OCI-M2 (cell line): ENCODE results near the gene ITPKC.
A peak's percentile ranks its signal among the peaks of the same experiment; 100 is the strongest.
"Not testable (repeated sequence)": the region's sequence is repeated elsewhere in the genome, so short reads cannot be mapped to it uniquely, and the experiment has no call there.

Experiments used
- DNase-seq: peaks from one replicate; lab custom pipeline; 2025; ENCODE audit not compliant: unreplicated experiment; lab: John Stamatoyannopoulos, UW

Gene ITPKC

DNA sequence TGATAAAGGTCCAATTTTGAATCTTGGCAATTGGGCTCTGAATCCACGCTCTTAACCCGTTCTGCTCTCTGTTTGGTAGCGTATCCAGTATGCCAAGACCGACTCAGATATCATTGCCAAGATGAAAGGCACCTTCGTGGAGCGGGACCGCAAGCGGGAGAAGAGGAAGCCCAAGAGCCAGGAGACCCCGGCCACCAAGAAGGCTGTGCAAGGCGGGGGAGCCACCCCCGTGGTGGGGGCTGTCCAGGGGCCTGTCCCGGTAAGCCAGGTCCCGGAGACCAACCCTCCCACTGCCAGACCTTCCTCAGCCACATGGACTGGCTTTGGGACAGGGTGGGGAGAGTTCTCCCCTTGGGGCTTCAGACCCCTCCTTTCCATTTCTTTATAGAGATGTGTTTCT lies 42.4 kb downstream of the ITPKC start:
- DNase-seq = no peak

DNA sequence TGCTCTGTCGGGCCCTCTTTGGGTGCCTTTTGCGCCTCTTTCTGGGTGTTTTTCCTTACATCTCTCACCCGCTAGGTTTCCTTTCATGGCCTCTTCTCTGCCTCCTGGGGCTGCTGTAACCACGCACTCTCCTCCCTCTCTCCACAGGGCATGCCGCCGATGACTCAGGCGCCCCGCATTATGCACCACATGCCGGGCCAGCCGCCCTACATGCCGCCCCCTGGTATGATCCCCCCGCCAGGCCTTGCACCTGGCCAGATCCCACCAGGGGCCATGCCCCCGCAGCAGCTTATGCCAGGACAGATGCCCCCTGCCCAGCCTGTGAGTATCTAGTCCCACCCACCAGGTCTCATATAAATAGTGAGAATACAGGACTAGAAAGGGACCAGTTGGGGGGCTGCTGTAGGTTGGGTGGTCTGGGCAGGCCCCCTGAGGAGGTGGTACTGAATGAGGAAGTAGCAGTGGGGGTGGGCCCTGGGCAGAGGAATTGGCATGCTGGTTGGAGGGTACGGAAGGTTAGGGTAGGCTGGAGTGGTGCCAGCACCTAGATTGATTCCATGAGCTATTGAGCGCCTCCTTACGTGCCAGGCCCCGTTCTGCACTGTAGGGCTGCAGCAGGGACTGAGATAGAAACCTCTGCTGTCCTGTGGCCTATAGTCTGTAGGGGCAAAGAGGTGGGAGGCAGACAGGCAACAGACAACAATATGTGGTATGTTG lies 46.0 kb downstream of the ITPKC start:
- DNase-seq = no peak

DNA sequence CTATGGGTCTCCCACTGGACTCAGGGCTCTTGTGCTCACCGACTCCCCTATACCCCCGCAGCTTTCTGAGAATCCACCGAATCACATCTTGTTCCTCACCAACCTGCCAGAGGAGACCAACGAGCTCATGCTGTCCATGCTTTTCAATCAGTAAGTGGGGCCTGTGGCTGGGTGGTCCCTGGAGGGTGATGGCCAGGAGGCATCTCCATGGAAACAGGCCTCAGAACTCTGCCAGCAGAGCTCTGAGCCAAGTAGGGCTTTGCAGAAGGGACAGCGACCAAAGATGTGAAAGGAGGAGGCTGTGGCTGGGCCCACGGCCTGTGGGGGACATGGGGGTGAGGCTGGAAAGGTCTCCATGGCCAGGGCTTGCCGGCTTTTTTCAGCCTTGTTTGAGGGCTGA lies 46.6 kb downstream of the ITPKC start:
- DNase-seq = no peak

GRCh38 chr19:40763963-40764362 lies 47.1 kb downstream of the ITPKC start:
- DNase-seq = no peak

GRCh38 chr19:40766385-40766784 lies 49.5 kb downstream of the ITPKC start:
- not testable (repeated sequence) for DNase-seq

GRCh38 chr19:40768869-40769268 lies 52.0 kb downstream of the ITPKC start:
- no peak for DNase-seq

DNA sequence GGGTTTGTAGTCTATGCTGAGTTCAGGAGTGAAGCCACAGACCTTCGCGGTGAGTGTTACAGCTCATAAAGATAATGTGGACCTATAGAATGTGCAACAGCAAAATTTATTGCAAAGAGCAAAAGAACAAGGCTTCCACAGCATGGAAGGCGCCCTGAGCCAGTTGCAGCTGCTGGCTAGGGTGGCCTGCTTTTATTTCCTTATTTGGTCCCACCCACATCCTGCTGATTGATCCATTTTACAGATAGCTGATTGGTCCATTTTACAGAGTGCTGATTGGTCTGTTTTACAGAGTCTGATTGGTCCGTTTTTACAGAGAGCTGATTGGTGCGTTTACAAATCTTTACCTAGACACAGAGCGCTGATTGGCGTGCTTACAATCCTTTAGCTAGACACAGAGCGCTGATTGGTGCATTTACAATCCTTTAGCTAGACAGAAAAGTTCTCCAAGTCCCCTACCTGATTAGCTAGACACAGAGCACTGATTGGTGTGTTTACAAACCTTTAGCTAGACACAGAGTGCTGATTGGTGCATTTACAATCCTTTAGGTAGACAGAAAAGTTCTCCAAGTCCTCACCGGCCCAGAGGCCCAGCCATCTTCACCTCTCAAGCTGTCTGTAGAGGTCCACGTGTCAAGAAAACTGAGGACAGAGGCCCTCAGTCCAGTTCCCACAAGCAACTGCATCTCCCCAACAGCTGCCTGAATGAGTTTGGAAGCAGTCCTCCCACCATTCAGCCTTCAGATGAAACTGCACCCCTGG lies 54.4 kb downstream of the ITPKC start:
- not testable (repeated sequence) for DNase-seq

- no peak for DNase-seq
Measured at GRCh38 chr19:40774916-40775631, 58.2 kb downstream of the ITPKC start, which contains the start of gene MIA. Gene MIA, plus strand, starts transcription at chr19:40775521. Its CDS starts 22 bp downstream, at chr19:40775543.

DNA sequence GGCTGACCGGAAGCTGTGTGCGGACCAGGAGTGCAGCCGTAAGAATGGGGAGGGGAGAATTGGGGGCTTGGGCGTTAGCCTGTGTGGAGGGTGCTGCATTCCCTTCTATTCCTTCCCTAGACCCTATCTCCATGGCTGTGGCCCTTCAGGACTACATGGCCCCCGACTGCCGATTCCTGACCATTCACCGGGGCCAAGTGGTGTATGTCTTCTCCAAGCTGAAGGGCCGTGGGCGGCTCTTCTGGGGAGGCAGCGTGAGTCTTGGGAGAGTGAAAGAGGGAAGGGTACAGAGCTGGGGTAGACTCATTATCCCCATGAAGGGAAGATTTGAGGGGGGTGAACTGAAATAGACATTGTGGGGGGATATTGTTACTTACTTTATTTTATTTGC lies 58.7 kb downstream of the ITPKC start:
- DNase-seq = no peak

DNA sequence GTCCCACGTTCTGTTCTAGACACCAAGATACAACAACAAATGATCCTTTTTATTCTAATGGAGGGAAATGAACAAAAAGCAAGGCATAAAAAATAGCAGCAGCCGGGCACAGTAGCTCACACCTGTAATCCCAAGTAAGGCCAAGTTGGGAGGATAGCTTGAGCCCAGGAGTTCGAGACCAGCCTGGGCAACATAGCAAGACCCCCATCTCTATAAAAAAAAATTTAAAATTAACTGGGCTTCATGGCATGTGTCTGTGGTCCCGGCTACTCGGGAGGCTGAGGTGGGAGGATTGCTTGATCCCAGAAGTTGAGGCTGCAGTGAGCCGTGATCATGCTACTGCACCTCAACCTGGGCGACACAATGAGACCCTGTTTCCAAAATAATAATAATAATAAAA lies 59.5 kb downstream of the ITPKC start:
- no peak for DNase-seq

GRCh38 chr19:40776932-40777644 lies 60.2 kb downstream of the ITPKC start:
- peak; percentile 90 for DNase-seq

DNA sequence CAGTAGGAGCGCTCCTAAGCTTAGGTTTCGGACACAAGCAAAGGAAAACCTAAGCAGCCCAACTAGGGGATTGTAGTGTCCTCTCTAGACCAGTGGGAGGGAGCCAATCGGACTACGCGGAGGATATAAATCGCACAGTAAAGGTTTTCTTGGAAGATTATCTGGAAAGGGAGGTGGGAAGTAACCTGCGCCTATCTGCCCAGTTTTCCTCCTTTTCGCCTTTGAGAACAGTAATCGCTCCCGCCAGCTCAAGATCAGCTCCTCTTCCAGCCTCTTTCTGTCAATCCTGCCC lies 60.7 kb downstream of the ITPKC start:
- no peak for DNase-seq

DNA sequence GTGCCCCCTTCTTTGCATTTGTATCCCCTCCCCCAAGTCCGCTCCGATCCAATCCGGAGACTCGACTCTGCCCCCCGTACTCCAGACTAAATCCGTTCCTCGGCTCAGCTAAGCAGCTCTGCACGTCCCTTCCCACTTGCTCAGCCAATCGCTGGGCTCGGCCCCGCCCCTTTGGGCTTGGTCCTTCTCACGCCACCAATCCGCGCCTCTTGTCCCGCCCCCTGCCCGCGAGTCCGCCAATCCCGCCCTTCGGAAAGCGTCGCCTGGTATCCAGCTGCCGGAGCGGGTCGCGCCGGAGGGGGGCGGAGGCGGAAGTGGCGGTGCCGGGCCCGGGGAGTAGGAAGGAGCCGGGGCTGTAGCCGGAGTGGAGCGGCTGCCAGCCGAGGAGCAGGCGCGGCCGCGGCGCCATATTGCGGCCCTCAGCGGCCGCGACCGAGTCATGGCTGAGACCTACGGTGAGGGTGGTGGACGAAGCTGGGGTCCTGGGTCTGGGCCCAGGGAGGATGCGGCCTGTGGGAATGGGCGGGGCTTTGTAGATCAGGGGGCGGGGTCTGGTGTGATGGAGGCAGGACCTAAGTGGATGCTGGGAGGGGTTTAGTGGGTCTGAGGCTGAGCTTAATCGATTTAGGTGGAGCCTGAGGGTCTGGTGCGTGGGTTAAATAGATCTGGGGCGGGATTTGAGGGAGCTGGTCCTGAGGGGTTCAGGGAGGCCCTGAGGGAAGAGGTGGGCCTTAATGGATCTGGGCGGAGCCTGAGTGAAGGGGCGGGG lies 61.2 kb downstream of the ITPKC start, which contains the start of gene RAB4B:
Gene RAB4B, plus strand, starts transcription at position 311 of the 769 bp plus-strand sequence. Its CDS starts 129 bp downstream, at position 440.
- DNase-seq = peak; percentile 96

GRCh38 chr19:40778706-40779284 lies 61.9 kb downstream of the ITPKC start:
- DNase-seq = no peak

DNA sequence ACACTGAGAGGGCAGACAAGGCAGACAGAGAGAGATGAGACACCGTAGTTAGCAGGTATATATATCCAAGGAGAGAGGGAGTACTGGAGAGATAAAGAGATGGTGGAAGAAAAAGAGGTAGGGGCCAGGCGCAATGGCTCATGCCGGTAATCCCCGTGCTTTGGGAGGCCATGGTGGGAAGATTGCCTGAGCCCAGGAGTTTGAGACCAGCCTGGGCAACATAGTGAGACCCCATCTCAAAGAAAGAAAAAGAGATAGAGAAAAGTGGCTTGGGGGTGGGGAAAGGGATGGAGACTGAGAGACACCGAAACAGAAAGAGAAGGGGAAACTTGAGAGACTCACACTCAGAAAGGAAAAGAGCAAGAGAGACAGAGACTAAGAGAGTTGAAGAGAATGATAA lies 63.7 kb downstream of the ITPKC start:
- no peak for DNase-seq

DNA sequence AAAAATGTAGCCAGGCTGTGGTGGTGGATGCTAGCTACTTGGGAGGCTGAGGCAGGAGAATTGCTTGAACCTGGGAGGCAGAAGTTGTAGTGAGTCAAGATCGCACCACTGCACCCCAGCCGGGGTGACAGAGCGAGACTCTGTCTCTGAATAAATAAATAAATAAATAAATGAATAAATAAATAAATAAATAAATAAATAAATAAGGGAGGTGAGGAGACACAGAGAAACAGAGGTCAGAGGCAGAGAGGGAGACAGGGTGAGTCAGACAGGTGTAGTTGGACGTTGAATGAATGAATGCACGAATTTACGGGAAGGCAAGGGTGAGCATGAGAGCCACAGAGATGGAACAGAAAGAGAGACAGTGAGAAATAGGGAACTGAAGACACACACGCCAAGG lies 64.2 kb downstream of the ITPKC start:
- no peak for DNase-seq

- no peak for DNase-seq
Measured at GRCh38 chr19:40783711-40784110, 66.8 kb downstream of the ITPKC start.

DNA sequence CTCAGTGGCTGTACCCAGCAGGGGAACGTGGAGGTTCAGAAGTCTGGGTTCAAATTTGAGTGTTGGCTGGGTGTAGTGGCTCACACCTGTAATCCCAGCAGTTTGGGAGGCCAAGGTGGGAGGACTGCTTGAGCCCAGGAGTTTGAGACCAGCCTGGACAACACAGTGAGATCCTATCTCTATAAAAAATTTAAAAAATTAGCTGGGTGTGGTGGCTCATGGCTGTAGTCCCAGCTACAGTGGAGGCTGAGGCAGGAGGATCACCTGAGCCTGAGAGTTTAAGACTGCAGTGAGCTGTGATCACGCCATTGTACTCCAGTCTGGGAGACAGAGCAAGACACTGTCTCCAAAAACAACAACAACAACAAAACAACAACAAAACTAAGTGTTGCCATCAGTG lies 67.2 kb downstream of the ITPKC start:
- not testable (repeated sequence) for DNase-seq

DNA sequence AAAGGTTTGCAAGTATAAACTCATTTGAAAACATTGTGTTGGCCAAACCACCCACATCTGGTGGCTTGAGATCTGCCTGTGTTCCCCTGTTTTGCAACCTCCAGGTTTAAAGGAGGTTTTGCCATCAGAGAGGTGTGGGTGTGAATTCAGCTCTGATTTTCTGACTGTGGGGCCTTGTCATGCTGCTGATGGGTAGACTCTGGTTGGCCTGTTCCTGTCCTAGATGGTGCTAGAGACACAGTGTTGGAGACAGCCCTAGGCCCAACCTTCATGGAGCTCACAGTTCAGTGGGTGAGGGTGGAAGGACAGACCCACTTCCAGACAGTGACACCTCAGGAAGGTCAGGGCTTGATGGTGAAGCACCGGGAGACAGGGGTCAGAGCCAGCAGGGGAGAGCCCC lies 68.6 kb downstream of the ITPKC start:
- DNase-seq = no peak
